ENCODE data around the gene MCM5.

MCM5 gene

DNA sequence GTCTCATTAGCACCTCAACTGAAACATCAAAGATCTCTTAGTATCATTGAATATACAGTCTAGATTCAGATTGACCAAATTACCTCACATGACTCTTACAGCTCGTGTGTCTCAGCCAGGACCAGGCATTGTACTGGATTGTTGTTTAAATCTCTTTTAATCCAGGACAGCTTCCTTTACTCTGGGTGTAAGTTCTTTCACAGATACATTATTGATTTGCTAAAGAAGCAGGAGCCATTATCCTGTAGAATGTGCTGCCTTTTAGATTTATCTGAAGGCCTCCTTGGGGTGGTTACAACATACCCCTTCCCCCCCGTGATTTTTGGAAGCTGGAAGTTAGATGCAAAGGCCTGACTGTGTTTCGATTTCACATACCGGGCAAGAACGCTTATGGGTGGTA lies 4.2 kb downstream of the MCM5 start:
- H2AFZ ChIP-seq (ENCODE audit: low read length): no peak overlapping the region
- H3K4me3 ChIP-seq (ENCODE audit: low read length): no peak overlapping the region
- no peaks in the 10 kb centered on the region for H3K9me3 ChIP-seq (replicated peaks; ENCODE audit: insufficient read depth, low read length)
- peaks cover 64% of the 10 kb centered on the region for H3K79me2 ChIP-seq (ENCODE audit: low read length)
- H3K27ac ChIP-seq (ENCODE audit: low read length): no peak overlapping the region
- no peaks in the 10 kb centered on the region for H3K27me3 ChIP-seq (replicated peaks; ENCODE audit: insufficient read depth, low read length)
- no peaks in the 10 kb centered on the region for H4K20me1 ChIP-seq (ENCODE audit: insufficient read depth, low read length)
- peaks cover 7% of the 10 kb centered on the region for H3K4me1 ChIP-seq (ENCODE audit: low read length)
- H3K9ac ChIP-seq (ENCODE audit: low read length): no peak overlapping the region
- H3K4me2 ChIP-seq (ENCODE audit: low read depth, low read length): no peak overlapping the region
- no peak for DNase-seq
- no peak for TF ChIP-seq EZH2phosphoT487 (IDR thresholded peaks at IDR 0.05; ENCODE audit: low read length)
- no peak for TF ChIP-seq EZH2 (optimal IDR thresholded peaks at IDR 0.05; ENCODE audit: low read depth, low read length)
- TF ChIP-seq CTCF (IDR thresholded peaks at IDR 0.05; ENCODE audit: low read length): no peak
- H3F3A ChIP-seq (ENCODE audit: insufficient read depth, low read length): no peaks in the 10 kb centered on the region
- peaks cover 2% of the 10 kb centered on the region; the same call in 1 of the 2 replicates for H3K36me3 ChIP-seq (replicated peaks; ENCODE audit: insufficient read depth, low read length)
- H3K9me2 ChIP-seq (replicated peaks; ENCODE audit: insufficient read depth, low read length): no peaks in the 10 kb centered on the region

DNA sequence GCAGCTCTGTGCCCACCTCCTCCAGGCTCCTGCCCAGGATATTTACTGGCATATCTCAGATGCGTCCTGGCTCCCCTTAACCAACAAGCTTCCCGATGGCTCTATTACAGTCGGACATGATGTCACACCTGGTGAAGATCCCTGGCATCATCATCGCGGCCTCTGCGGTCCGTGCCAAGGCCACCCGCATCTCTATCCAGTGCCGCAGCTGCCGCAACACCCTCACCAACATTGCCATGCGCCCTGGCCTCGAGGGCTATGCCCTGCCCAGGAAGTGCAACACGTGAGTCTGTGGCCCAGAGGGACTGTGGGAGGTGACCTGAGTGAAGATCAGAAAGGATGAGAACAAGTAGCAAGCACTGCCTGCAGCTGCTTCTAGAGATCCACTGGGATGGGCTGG lies 6.5 kb downstream of the MCM5 start:
- Histone ChIP-seq H3K9me2 (replicated peaks; ENCODE audit: insufficient read depth, low read length) (no peaks in the 10 kb centered on the region), H3K36me3 (replicated peaks; ENCODE audit: insufficient read depth, low read length) (peaks cover 2% of the 10 kb centered on the region; the same call in 1 of the 2 replicates), H3K9ac (ENCODE audit: low read length) (no peak overlapping the region), H3K27ac (ENCODE audit: low read length) (no peak overlapping the region), H3K9me3 (replicated peaks; ENCODE audit: insufficient read depth, low read length) (no peaks in the 10 kb centered on the region), H3K27me3 (replicated peaks; ENCODE audit: insufficient read depth, low read length) (no peaks in the 10 kb centered on the region), H3F3A (ENCODE audit: insufficient read depth, low read length) (no peaks in the 10 kb centered on the region), H2AFZ (ENCODE audit: low read length) (no peak overlapping the region), H3K79me2 (ENCODE audit: low read length) (peaks cover 62% of the 10 kb centered on the region), H4K20me1 (ENCODE audit: insufficient read depth, low read length) (no peaks in the 10 kb centered on the region), H3K4me1 (ENCODE audit: low read length) (peaks cover 1% of the 10 kb centered on the region), H3K4me3 (ENCODE audit: low read length) (no peak overlapping the region), H3K4me2 (ENCODE audit: low read depth, low read length) (no peak overlapping the region)
- TF ChIP-seq EZH2phosphoT487 (IDR thresholded peaks at IDR 0.05; ENCODE audit: low read length) (no peak), CTCF (IDR thresholded peaks at IDR 0.05; ENCODE audit: low read length) (no peak), EZH2 (optimal IDR thresholded peaks at IDR 0.05; ENCODE audit: low read depth, low read length) (no peak)
- DNase-seq: no peak

- H3F3A ChIP-seq (ENCODE audit: insufficient read depth, low read length): no peaks in the 10 kb centered on the region
- no peak overlapping the region for H3K9ac ChIP-seq (ENCODE audit: low read length)
- H3K4me1 ChIP-seq (ENCODE audit: low read length): no peaks in the 10 kb centered on the region
- no peaks in the 10 kb centered on the region for H4K20me1 ChIP-seq (ENCODE audit: insufficient read depth, low read length)
- no peaks in the 10 kb centered on the region for H3K27me3 ChIP-seq (replicated peaks; ENCODE audit: insufficient read depth, low read length)
- H3K9me3 ChIP-seq (replicated peaks; ENCODE audit: insufficient read depth, low read length): no peaks in the 10 kb centered on the region
- peaks cover 2% of the 10 kb centered on the region; the same call in 1 of the 2 replicates for H3K36me3 ChIP-seq (replicated peaks; ENCODE audit: insufficient read depth, low read length)
- no peak overlapping the region for H3K27ac ChIP-seq (ENCODE audit: low read length)
- H3K4me3 ChIP-seq (ENCODE audit: low read length): no peak overlapping the region
- H3K79me2 ChIP-seq (ENCODE audit: low read length): peaks cover 53% of the 10 kb centered on the region
- no peaks in the 10 kb centered on the region for H3K9me2 ChIP-seq (replicated peaks; ENCODE audit: insufficient read depth, low read length)
- no peak for DNase-seq
- H3K4me2 ChIP-seq (ENCODE audit: low read depth, low read length): no peak overlapping the region
- TF ChIP-seq EZH2phosphoT487 (IDR thresholded peaks at IDR 0.05; ENCODE audit: low read length): no peak
- no peak overlapping the region for H2AFZ ChIP-seq (ENCODE audit: low read length)
Observed at GRCh38 chr22:35407362-35407761, 7.4 kb downstream of the MCM5 start.

- Histone ChIP-seq H3K9me2 (replicated peaks; ENCODE audit: insufficient read depth, low read length) (no peaks in the 10 kb centered on the region), H3K27me3 (replicated peaks; ENCODE audit: insufficient read depth, low read length) (no peaks in the 10 kb centered on the region), H3K36me3 (replicated peaks; ENCODE audit: insufficient read depth, low read length) (peaks cover 3% of the 10 kb centered on the region; the same call in 1 of the 2 replicates), H3K4me2 (ENCODE audit: low read depth, low read length) (no peak overlapping the region), H3K27ac (ENCODE audit: low read length) (no peak overlapping the region), H3K4me1 (ENCODE audit: low read length) (no peaks in the 10 kb centered on the region), H3K9ac (ENCODE audit: low read length) (no peak overlapping the region), H3K79me2 (ENCODE audit: low read length) (peaks cover 37% of the 10 kb centered on the region), H3K4me3 (ENCODE audit: low read length) (no peak overlapping the region), H4K20me1 (ENCODE audit: insufficient read depth, low read length) (no peaks in the 10 kb centered on the region), H3K9me3 (replicated peaks; ENCODE audit: insufficient read depth, low read length) (no peaks in the 10 kb centered on the region), H2AFZ (ENCODE audit: low read length) (no peak overlapping the region), H3F3A (ENCODE audit: insufficient read depth, low read length) (no peaks in the 10 kb centered on the region)
- no peak for DNase-seq
- TF ChIP-seq EZH2 (optimal IDR thresholded peaks at IDR 0.05; ENCODE audit: low read depth, low read length) (no peak), EZH2phosphoT487 (IDR thresholded peaks at IDR 0.05; ENCODE audit: low read length) (no peak), CTCF (IDR thresholded peaks at IDR 0.05; ENCODE audit: low read length) (no peak)
Observed at GRCh38 chr22:35409783-35410662, 10.1 kb downstream of the MCM5 start.
